GM21390 (cell line): ENCODE data around the gene AMZ1.
"Not testable (repeated sequence)": the region's sequence is repeated elsewhere in the genome, so short reads cannot be mapped to it uniquely, and the experiment has no call there.

Experiments
- ATAC-seq: cut with Tn5 transposase; IDR thresholded peaks from one replicate; pipeline ENCODE4 v1.9.1; 2021; ENCODE audit not compliant: unreplicated experiment

AMZ1 gene

DNA sequence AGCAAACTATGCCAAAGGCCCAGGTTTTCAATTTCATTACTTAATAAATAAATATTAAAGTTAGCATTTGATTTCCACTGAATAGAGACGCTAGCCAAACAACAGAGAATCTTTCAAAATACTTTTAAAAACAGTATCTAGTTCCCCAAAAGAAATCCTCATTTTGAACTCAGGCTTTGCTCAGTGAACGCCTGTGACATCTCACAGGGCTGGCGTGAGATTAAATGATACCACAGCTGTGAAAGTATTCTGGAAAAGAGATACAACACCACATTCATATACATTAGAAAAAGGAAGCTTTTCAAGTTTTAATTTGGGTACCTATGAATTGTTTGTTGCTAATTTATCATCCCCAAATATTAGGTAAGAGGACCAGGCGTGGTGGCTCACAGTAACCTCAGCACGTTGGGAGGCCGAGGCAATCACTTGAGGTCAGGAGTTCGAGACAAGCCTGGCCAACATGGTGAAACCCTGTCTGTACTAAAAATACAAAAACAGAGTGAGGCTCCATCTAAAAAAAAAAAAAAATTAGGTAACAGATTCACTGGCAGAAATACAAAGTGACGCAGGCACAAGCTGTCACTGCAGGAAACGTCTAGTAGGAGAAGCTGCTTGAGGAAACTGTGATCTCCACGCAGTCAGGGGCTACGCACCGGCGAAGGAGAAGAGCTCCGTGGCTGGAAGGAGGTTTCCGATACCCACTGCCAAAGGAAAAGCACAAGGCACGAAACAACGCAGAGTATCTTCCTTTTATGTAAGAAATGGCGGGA, 50.0 kb downstream of the AMZ1 start:
- no peak for ATAC-seq

DNA sequence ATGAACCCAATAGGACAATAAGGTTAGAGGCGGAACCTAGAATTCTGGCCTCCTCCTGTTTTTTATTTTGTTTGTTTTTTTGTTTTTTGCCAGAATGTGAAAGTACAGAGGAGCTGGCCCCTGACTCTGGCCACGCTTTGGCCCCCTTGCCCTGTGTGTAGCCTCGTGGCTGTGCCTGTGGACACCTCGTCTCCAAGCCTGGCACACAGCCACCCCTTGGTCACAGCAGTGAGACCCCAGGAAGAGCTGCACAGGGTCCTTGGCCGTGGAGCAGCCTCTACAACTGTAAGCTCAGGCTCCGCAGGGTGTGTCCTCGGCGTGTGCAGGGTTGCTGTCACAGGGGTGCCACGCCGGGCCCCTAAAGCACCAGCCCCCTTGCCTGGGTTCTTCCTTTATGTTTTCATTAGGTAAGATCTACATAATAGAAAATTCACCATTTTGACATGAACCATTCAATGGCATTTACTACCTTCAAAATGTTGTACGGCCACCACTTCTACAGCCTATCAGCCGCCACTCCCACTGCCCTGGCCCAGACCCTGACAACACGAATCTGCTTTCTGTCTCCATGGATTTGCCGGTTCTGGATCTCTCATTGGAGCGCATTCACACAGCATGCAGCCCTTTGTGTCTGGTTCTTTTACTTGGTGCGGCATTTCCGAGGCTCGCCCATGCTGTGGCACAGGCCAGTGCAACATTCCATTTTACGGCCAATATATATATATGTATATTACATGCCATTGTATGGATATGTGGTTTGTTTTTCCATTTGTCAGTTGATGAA, 51.0 kb downstream of the AMZ1 start:
- ATAC-seq, result no peak

DNA sequence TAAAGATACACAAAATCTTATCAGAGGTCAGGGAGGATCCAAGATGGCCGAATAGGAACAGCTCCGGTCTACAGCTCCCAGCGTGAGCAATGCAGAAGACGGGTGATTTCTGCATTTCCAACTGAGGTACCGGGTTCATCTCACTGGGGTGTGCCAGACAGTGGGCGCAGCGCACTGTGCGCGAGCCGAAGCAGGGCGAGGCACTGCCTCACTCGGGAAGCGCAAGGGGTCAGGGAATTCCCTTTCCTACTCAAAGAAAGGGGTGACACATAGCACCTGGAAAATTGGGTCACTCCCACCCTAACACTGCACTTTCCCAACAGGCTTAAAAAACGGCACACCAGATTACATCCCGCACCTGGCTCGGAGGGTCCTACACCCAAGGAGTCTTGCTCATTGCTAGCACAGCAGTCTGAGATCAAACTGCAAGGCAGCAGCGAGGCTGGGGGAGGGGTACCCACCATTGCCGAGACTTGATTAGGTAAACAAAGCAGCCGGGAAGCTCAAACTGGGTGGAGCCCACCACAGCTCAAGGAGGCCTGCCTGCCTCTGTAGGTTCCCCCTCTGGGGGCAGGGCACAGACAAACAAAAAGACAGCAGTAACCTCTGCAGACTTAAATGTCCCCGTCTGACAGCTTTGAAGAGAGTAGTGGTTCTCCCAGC, 55.7 kb downstream of the AMZ1 start:
- not testable (repeated sequence) for ATAC-seq

DNA sequence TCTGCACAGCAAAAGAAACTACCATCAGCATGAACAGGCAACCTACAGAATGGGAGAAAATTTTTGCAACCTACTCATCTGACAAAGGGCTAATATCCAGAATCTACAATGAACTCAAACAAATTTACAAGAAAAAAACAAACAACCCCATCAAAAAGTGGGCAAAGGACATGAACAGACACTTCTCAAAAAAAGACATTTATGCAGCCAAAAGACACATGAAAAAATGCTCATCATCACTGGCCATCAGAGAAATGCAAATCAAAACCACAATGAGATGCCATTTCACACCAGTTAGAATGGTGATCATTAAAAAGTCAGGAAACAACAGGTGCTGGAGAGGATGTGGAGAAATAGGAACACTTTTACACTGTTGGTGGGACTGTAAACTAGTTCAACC, 60.7 kb downstream of the AMZ1 start:
- not testable (repeated sequence) for ATAC-seq

DNA sequence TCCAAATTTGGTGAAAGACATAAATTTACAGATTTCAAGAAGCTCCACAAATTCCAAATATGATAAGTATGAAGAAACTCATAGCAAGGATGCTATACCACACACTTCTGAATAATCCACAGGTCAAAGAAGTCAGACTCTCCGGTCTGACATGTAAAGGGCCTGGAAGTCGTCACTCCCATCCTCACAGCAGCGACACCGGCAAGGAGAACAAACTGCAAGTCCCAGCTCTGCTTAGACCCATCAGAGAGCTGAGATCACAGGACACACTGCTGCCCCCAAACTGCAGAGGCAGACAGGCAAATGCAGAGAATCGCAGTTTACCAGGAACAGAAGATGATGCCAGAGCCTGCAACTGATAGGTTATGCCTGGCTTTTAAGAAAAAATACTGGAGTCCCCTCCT, 62.0 kb downstream of the AMZ1 start:
- no peak for ATAC-seq

DNA sequence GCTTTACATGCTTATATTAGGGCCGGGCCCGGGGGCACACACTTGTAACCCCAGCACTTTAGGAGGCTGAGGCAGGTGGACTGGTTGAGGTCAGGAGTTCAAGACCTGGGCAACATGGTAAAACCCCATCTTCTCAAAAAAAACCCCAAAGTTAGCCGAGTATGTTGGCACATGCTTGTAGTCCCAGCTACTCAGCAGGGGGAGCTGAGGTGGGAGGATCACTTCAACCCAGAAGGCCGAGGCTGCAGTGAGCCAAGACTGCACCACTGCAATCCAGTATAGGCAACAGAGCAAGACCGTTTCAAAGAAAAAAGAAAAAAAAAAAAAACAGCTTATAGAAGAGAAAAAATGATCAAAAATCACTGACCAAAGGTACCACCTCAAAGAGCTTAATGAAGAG, 63.1 kb downstream of the AMZ1 start:
- ATAC-seq, result no peak

DNA sequence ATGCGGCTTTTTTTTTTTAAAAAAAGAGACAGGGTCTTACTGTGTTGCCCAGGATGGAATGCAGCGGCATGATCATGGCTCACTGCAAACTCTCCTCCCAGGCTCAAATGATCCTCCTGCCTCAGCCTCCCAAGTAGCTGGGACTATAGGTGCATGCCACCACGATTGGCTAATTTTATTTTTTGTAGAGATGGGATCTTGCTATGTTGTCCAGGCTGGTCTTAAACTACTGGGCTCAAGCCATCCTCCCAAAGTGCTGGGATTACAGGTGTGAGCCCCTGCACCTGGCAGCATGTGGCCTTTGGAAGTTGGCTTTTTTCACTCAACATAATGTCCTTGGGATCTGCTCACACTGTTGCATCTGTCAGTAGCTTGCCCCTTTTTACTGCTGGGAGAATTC, 65.1 kb downstream of the AMZ1 start:
- no peak for ATAC-seq

DNA sequence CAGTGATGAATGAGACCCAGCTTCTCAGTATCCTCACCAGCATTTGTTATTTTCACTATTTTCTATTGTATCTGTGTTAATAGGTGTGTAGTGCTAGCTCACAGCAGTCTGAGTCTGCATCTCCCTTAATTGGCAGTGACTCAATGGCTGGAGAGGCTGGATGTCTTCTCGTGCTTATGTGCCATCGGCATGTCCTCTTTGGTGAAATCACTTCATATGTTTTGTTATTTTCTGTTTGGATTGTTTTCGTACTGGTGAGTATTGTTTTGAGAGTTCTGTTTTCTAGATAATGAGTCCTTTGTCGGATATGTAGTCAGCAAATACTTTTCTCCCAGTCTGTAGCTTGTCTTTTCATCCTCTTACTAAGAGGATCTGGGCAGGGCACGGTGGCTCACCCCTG, 66.1 kb downstream of the AMZ1 start:
- ATAC-seq, result no peak

DNA sequence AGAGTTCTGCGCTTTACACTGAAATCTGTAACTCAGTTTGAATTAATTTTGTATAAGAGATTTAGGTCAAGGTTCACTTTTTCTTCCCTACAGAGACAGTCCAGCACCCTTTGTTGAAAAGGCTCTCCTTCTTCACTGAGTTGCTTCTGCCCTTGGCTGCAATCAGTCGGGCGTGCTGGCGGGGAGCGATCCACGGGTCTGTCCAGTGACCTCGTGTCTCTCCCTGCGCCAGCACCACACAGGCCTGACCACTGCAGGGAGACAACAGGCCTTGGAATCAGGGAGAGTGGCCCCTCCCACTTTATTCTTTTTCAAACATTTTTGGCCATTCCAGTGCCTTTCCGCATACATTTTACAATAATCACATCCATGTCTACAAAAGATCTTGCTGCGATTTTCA, 66.9 kb downstream of the AMZ1 start:
- no peak for ATAC-seq

DNA sequence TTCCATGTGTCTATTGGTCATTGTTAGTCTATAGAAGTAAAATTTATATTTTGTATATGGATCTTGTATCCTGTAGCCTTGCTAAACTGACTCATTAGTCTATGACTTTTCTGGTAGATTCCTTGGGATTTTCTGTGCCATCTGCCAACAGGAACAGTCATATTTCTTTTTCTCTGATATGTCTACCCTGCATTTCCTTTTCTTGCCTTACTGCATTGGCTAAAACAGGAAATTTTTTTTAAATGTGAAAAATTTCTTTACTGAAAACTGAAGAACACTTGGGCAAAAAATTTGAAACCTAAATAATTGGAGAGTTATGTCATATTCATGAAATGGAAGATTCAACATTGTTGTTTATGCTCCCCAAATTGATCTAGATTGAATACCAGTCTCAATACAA, 67.5 kb downstream of the AMZ1 start:
- no peak for ATAC-seq

DNA sequence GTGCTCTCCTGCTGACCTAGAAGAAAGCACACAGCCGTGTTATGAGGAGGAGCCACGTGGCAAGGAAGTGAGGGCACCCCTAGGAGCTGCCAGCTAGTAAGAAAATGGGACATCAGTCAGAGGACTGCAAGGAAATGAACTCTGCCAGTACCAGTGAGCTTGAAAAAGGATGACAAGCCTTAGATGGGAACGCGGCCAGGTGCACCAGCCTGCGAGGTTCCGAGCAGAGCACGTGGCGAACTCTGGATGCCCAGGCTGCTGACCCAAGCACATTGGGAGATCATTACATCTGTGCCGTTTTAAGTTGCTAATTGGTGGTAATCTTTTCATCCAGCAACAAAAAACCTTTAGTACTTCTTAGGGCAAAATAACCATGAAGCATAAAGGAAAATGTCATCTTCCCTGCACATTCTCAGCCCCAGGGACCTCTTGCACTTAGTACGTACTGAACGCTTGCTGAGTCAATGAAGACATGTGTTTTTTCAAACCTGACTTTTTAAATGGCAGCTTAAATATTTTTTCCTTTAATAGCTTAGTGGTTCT, 69.4 kb downstream of the AMZ1 start:
- ATAC-seq, result no peak

DNA sequence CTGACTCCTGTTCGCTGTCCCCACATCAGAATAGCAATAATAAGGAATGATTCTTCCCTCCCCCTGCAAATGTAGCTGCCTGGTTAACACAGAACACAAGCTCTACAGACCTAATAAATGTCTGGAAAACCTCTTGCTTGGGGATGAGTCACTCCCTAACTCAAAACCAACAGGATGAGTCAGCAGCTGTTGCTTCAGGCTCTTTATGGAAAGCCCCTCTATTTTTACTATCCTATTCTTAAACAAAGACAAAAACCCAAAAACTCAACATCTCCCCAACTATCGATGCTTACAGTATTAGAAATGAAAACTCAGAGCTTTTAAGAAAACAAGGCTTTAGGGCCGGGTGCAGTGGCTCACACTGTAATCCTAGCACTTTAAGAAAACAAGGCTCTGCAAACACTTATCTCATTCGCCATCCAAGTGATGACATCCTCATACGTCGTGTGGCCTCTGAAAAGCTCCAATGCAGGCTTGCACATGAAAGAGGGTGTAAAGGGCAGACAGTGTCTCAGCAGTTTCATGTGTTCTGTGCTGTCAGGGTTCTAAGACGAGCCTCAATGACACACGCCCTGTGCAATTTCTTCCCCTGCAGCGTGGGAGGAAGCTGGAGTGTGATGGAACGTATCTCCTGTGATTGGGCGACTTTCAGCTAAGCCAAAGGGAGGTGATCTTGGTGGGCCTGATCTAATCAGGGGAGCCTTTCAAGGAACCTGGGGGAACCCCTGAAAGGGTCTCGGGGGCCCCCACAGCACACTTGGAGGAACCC, 70.1 kb downstream of the AMZ1 start:
- peak; percentile 70 for ATAC-seq

DNA sequence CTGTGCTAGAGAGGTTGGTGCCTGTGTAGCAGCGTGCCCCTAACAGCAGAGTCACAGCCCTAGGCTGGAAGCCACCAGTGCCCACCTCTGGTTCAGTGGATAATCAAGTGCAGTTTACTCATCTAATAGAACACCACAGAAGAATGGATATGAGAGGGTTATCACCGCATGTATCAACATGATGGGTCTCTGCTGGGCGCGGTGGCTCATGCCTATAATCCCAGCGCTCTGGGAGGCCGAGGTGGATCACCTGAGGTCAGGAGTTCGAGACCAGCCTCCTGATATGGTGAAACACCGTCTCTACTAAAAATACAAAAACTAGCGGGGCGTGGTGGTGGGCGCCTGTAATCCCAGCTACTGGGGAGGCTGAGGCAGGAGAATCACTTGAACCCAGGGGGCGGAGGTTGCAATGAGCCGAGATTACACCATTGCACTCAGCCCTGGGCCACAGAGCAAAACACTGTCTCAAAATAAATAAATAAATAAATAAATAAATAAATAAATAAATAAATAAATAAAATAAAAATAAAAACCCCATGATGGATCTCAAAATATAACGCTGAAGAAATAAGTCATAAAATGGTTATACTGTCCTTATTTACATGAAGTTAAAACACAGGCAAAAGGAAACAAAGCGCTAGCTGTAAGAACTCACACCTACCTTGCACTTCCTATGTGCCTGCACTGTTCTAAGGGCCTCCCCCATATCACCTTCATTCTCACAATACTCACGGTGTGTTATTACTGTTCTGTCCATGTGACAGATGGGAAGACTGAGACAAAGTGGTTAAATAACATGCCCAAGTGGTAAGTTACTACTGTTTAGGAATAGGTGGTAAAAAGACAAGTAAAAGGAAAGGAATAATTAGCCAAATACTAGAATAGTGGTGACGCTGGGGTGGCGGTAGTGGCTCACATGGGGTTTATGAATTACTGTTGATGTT, 70.9 kb downstream of the AMZ1 start:
- no peak for ATAC-seq

DNA sequence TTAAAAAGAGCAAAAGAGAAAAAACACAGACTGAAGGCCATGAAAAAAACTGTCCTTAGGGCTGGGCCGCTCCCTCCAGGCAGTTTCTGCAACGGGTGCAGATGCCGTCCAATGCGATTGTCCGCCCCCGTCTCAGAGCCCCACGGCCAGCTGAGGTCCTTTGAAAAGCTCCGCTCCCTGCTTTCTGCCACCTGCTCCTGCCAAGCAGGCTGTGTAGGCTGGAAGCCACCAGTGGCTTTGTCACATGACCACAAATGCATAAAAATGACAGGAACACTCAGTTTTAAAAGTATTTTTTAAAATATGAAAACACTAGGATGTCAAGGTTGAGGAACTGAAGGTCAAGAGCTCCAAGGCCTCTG, 71.7 kb downstream of the AMZ1 start:
- no peak for ATAC-seq

DNA sequence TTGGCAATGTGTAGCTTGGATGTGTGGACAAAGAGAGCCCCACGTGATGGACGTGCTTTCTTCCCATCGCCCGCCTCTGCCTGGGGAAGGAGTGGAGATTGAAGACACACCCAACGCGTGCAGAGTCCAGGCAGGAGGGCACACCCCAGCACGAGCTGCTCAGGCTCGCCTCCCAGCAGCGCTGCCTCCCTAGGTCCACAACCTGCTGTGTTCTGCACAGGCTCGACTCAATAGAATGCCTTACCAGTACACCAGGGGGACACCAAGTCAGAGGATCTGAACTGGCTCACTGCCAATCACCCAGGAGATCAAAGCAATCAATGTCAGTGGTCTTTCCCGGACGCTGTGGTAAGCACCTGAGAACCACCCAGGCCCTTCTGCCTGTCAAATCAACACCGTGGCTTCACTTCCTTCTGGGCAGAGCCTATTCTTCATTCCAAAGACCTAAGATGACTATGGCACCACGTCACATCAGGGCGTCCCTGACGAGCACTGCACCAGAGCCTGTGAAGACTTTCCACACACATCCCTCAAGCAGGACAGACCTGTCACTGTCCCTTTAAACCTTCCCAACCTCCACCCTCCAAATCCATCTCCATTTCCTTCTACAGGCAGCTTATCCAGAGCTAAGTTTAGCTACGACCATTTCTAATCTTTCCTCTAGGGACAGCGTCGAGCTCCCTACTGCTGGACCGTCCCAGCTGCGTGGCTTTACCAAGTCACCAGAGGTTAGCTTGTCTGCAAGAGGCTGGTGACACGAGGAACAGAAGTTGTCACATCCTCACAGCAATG, 72.3 kb downstream of the AMZ1 start:
- no peak for ATAC-seq

DNA sequence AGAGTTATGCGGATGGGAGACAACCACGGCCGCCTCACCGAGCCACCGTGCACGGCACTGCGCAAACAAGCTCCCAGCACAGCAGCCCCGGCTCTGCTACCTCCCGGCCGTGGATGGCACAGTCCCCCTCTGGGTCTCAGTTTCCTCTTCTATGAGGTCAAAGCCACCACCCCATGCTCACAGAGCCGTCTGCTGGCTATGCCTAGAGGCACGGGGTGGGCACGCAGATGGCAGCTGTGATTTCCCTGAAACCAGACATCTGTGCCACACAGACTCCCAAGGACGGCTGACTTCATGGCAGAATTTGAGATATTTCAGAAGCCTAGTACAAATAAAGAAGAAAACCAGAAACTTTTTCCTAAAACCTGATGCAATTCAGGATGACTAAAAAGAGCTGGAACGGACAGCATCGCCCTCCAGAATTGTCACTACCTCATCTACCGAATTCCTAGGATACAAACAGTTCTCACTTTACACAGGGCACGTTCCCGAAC, 73.2 kb downstream of the AMZ1 start:
- ATAC-seq, result no peak

DNA sequence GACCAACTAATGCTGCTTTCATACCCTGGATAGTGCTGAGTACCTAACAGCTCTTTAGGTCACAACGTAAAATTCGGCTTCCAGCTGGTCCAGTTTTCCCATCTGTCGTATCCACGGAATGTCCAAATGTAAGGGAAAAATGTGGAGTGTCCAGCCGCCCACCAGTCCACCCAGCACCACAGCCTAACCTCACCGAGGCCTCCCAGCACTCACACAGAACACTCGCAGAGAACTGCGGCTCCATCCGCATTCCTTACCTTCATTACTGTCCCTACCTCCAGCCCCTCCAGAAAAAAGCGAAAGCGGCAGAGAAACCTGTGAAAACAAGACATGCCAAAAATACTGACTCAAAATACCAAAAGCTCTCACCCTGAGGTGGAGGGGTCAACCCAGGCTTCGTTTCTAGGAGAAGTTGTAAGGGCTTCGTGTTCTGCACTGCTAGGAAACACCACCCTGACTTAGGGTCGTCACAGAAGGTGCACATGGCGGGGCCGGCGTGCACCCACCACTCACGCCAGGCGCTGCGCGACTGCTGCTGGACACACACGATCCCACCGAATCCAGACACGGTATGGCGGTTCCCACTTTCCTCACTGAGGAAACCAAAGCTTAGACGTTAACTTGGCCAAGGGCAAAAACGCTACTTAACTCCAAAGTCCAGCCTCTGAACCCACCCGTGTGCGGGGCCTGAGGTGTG, 73.9 kb downstream of the AMZ1 start:
- no peak for ATAC-seq

DNA sequence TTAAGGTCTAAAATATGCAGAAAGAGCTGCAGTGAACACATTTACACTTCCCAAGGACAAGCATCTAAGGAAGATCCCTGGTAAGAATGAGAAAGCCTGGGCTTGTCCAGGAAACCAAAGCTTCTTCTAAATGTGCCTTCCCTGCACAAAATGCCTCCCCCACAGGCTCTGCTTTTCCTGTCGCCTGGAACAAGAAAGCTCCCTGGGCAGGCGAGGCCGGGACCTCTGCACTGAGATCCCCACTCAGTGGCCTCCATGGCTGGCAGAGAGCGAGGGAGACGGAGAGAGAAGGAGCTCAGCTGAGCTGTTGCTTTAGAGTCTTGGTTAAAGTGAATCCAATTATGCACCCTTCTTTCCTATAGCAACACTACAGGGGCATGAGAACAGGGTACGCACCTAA, 75.6 kb downstream of the AMZ1 start:
- no peak for ATAC-seq
